ENCODE results near the gene RBM22. TPM values are rescaled to one million over a fixed set of nuclear protein-coding genes. Genes with fewer than 3 reads are reported as not detected.

Gene RBM22
- total RNA-seq, 2 experiments from 2014 or later: 53.1 to 59.7 TPM

GRCh38 chr5:150692276-150692675 is 8.6 kb downstream of the RBM22 start:
- intact Hi-C loops (cut with micrococcal nuclease): no loop called here
- Mint-ChIP-seq H3K4me3 (no peak overlapping the region), H3K36me3 (ENCODE audit: low read depth) (peaks cover 50% of the 10 kb centered on the region), H3K27me3 (no peaks in the 10 kb centered on the region), H3K9me3 (no peaks in the 10 kb centered on the region), H3K4me1 (ENCODE audit: low read depth) (no peaks in the 10 kb centered on the region), H3K27ac (peak overlapping the region; percentile 67)
- ATAC-seq (no peak), DNase-seq (no peak)
- CTCF ChIA-PET: interaction anchor here (1.1 to 2.6 kb wide), 3 partner anchors 8 to 132 kb away, joined by 3 to 13 read pairs (median 3); partner anchors contain the start of gene RBM22
- POLR2A ChIA-PET: interaction anchor here (1.0 to 2.3 kb wide), 2 partner anchors 8 to 12 kb away, joined by 3 to 11 read pairs; partner anchors contain the start of gene RBM22
- no peak for TF ChIP-seq CTCF (IDR thresholded peaks at IDR 0.05)

GRCh38 chr5:150690760-150691159 is 10.1 kb downstream of the RBM22 start:
- no peak for TF ChIP-seq CTCF (IDR thresholded peaks at IDR 0.05)
- H3K36me3 Mint-ChIP-seq (ENCODE audit: low read depth): peaks cover 44% of the 10 kb centered on the region
- H3K27me3 Mint-ChIP-seq: no peaks in the 10 kb centered on the region
- H3K27ac Mint-ChIP-seq: no peak overlapping the region
- no peak overlapping the region for H3K4me3 Mint-ChIP-seq
- no peak for ATAC-seq
- H3K4me1 Mint-ChIP-seq (ENCODE audit: low read depth): no peaks in the 10 kb centered on the region
- no peak for DNase-seq
- no peaks in the 10 kb centered on the region for H3K9me3 Mint-ChIP-seq
- intact Hi-C loops (cut with micrococcal nuclease): no loop called here
- CTCF ChIA-PET: interaction anchor here (0.6 to 2.6 kb wide), 3 partner anchors 10 to 194 kb away, joined by 3 to 13 read pairs (median 3); partner anchors contain the start of gene RBM22
- POLR2A ChIA-PET: interaction anchor here (0.7 to 2.3 kb wide), 2 partner anchors 9 to 84 kb away, joined by 3 to 11 read pairs; partner anchors contain the start of gene RBM22

- ChIA-PET CTCF (interaction anchor here (1.3 kb wide), 2 partner anchors 33 to 144 kb away, joined by 3 read pairs; no protein-coding TSS in a partner anchor), POLR2A (interaction anchor here (0.9 to 2.3 kb wide), 3 partner anchors 8 to 246 kb away, joined by 3 to 7 read pairs (median 5); partner anchors contain the start of gene RBM22)
- H3K4me1 Mint-ChIP-seq (ENCODE audit: low read depth): no peaks in the 10 kb centered on the region
- H3K36me3 Mint-ChIP-seq (ENCODE audit: low read depth): peaks cover 29% of the 10 kb centered on the region
- H3K27ac Mint-ChIP-seq: no peak overlapping the region
- no peak overlapping the region for H3K4me3 Mint-ChIP-seq
- no peaks in the 10 kb centered on the region for H3K9me3 Mint-ChIP-seq
- intact Hi-C loops (cut with micrococcal nuclease): no loop called here
- no peak for TF ChIP-seq CTCF (IDR thresholded peaks at IDR 0.05)
- ATAC-seq: no peak
- H3K27me3 Mint-ChIP-seq: no peaks in the 10 kb centered on the region
- no peak for DNase-seq
Observed at GRCh38 chr5:150689120-150689519, 11.7 kb downstream of the RBM22 start.

GRCh38 chr5:150676578-150676977 is 24.3 kb downstream of the RBM22 start:
- no peak for ATAC-seq
- intact Hi-C loops (cut with micrococcal nuclease): no loop called here
- CTCF ChIA-PET: no interaction called here

More at GRCh38 chr5:150676578-150676977, 24.3 kb downstream of the RBM22 start:
- H3K4me1 Mint-ChIP-seq (ENCODE audit: low read depth): peaks cover 3% of the 10 kb centered on the region
- no peak for DNase-seq
- no peaks in the 10 kb centered on the region for H3K9me3 Mint-ChIP-seq
- no peak overlapping the region for H3K27ac Mint-ChIP-seq
- no peaks in the 10 kb centered on the region for H3K27me3 Mint-ChIP-seq
- POLR2A ChIA-PET: no interaction called here
- no peak for TF ChIP-seq CTCF (IDR thresholded peaks at IDR 0.05)
- H3K36me3 Mint-ChIP-seq (ENCODE audit: low read depth): no peaks in the 10 kb centered on the region
- H3K4me3 Mint-ChIP-seq: no peak overlapping the region
